Type B pancreatic cell (in vitro differentiated cells): ENCODE measurements around the gene B3GNT9. TPM values are rescaled to one million over a fixed set of nuclear protein-coding genes. Genes with fewer than 3 reads are reported as not detected.

ENCODE experiments used
- DNase-seq: peaks from one replicate; pipeline ENCODE4 v3.0.0; 2021; ENCODE audit warnings: mixed read lengths; ENCODE audit not compliant: unreplicated experiment; ENCODE audit errors: extremely low spot score
- H3K27ac Mint-ChIP-seq: 2 replicates; pipeline ENCODE4 v1.8.0; 2021; ENCODE audit warnings: mild to moderate bottlenecking, mixed read lengths
- H3K27me3 Mint-ChIP-seq: 2 replicates; pipeline ENCODE4 v1.8.0; 2021; ENCODE audit warnings: mixed read lengths
- H3K36me3 Mint-ChIP-seq: 2 replicates; pipeline ENCODE4 v1.8.0; 2021; ENCODE audit warnings: mixed read lengths
- H3K4me1 Mint-ChIP-seq: one replicate; pipeline ENCODE4 v1.8.0; 2021; ENCODE audit warnings: mixed read lengths; ENCODE audit not compliant: unreplicated experiment
- H3K4me3 Mint-ChIP-seq: 2 replicates; pipeline ENCODE4 v1.8.0; 2021; ENCODE audit warnings: mild to moderate bottlenecking, mixed read lengths
- H3K9me3 Mint-ChIP-seq: 2 replicates; pipeline ENCODE4 v1.8.0; 2021; ENCODE audit warnings: mixed read lengths
- CTCF ChIP-seq: fragments of 200-600 bp; sonication (generic); conservative IDR thresholded peaks from 2 replicates; pipeline ENCODE4 v1.5.0; 2021; ENCODE audit warnings: antibody characterized with exemption, mild to moderate bottlenecking
- total RNA-seq: library from RNA; stranded (reverse); gene quantifications from 2 replicates; pipeline ENCODE4 v1.2.1, GENCODE V29; 2021; ENCODE audit warnings: low replicate concordance

The B3GNT9 gene
- total RNA-seq, 1 donor from 2014 or later = 11.0 TPM

GRCh38 chr16:67155295-67156142 lies 4.7 kb upstream of the B3GNT9 start:
- TF ChIP-seq CTCF = peak; percentile 99
- Mint-ChIP-seq H3K27ac (no peak overlapping the region), H3K4me1 (no peaks in the 10 kb centered on the region), H3K4me3 (peak overlapping the region; percentile 79), H3K36me3 (no peaks in the 10 kb centered on the region), H3K27me3 (peaks cover 85% of the 10 kb centered on the region), H3K9me3 (no peaks in the 10 kb centered on the region)
- peak; percentile 94 for DNase-seq

GRCh38 chr16:67154578-67155294 lies 3.9 kb upstream of the B3GNT9 start:
- H3K4me3 Mint-ChIP-seq = peak overlapping the region; percentile 79
- no peak for TF ChIP-seq CTCF
- no peaks in the 10 kb centered on the region for H3K4me1 Mint-ChIP-seq
- peaks cover 78% of the 10 kb centered on the region for H3K27me3 Mint-ChIP-seq
- no peaks in the 10 kb centered on the region for H3K9me3 Mint-ChIP-seq
- no peak for DNase-seq
- H3K27ac Mint-ChIP-seq = no peak overlapping the region
- H3K36me3 Mint-ChIP-seq = no peaks in the 10 kb centered on the region

- no peak for DNase-seq
- Mint-ChIP-seq H3K27ac (peak overlapping the region; percentile 51), H3K4me1 (no peaks in the 10 kb centered on the region), H3K4me3 (peak overlapping the region; percentile 85), H3K36me3 (peaks cover 5% of the 10 kb centered on the region), H3K9me3 (no peaks in the 10 kb centered on the region), H3K27me3 (peaks cover 55% of the 10 kb centered on the region)
- no peak for TF ChIP-seq CTCF
Observed at GRCh38 chr16:67151431-67152097, 766 bp upstream of the B3GNT9 start.

GRCh38 chr16:67150047-67150832 lies 558 bp downstream of the B3GNT9 start:
- Mint-ChIP-seq H3K4me3 (peak overlapping the region; percentile 85), H3K27me3 (peaks cover 43% of the 10 kb centered on the region)
- no peak for DNase-seq

More at GRCh38 chr16:67150047-67150832, 558 bp downstream of the B3GNT9 start:
- TF ChIP-seq CTCF = peak; percentile 52
- H3K9me3 Mint-ChIP-seq = no peaks in the 10 kb centered on the region
- H3K4me1 Mint-ChIP-seq = no peaks in the 10 kb centered on the region
- H3K27ac Mint-ChIP-seq = no peak overlapping the region
- H3K36me3 Mint-ChIP-seq = peaks cover 12% of the 10 kb centered on the region
